SHP77 treated with DMSO at 0.1 percent for 48 hours (cell line): ENCODE data around the gene ESRP2.
A peak's percentile ranks its signal among the peaks of the same experiment; 100 is the strongest.

ENCODE experiments used
- DNase-seq: peaks from one replicate; lab custom pipeline; 2025; lab: John Stamatoyannopoulos, UW

Gene ESRP2

GRCh38 chr16:68235887-68236136, at the start of gene ESRP2:
Gene ESRP2 (minus strand): TSS chr16:68236127. CDS start chr16:68236045, 82 bp downstream.
- no peak for DNase-seq

- DNase-seq, result no peak
Measured at GRCh38 chr16:68285683-68286082, 49.8 kb upstream of the ESRP2 start.

- DNase-seq, result no peak
Measured at GRCh38 chr16:68284847-68285246, 48.9 kb upstream of the ESRP2 start.

- no peak for DNase-seq
Measured at GRCh38 chr16:68283801-68284598, 48.1 kb upstream of the ESRP2 start.

GRCh38 chr16:68283346-68283745, 47.4 kb upstream of the ESRP2 start:
- DNase-seq, result no peak

GRCh38 chr16:68282064-68282452, 46.1 kb upstream of the ESRP2 start:
- DNase-seq, result no peak

GRCh38 chr16:68281368-68282063, 45.6 kb upstream of the ESRP2 start:
- no peak for DNase-seq

GRCh38 chr16:68279726-68280558, 44.0 kb upstream of the ESRP2 start:
- DNase-seq, result no peak

- no peak for DNase-seq
Measured at GRCh38 chr16:68276223-68276622, 40.3 kb upstream of the ESRP2 start.

GRCh38 chr16:68275611-68276191, 39.8 kb upstream of the ESRP2 start:
- peak; percentile 14 for DNase-seq

- no peak for DNase-seq
Measured at GRCh38 chr16:68274441-68274840, 38.5 kb upstream of the ESRP2 start.

GRCh38 chr16:68273896-68274295, 38.0 kb upstream of the ESRP2 start:
- no peak for DNase-seq

- DNase-seq, result no peak
Measured at GRCh38 chr16:68273459-68273858, 37.5 kb upstream of the ESRP2 start.

- DNase-seq, result no peak
Measured at GRCh38 chr16:68272507-68273209, 36.7 kb upstream of the ESRP2 start.

- no peak for DNase-seq
Measured at GRCh38 chr16:68270353-68270752, 34.4 kb upstream of the ESRP2 start.

GRCh38 chr16:68269793-68270192, 33.9 kb upstream of the ESRP2 start:
- DNase-seq, result no peak

- no peak for DNase-seq
Measured at GRCh38 chr16:68267612-68268405, 31.9 kb upstream of the ESRP2 start.

- DNase-seq, result no peak
Measured at GRCh38 chr16:68265078-68265920, 29.4 kb upstream of the ESRP2 start.

- DNase-seq, result peak; percentile 37
Measured at GRCh38 chr16:68264128-68265077, 28.5 kb upstream of the ESRP2 start, which contains the start of gene SLC7A6. Gene SLC7A6 (plus strand): TSS chr16:68264526. CDS start chr16:68274727, 10,201 bp downstream.
